Right hindlimb (tissue), 1 donor: ENCODE results near the gene PLXNB1.
"Not testable (repeated sequence)": the region's sequence is repeated elsewhere in the genome, so short reads cannot be mapped to it uniquely, and the experiment has no call there.

Source experiments
- DNase-seq: peaks from one replicate; pipeline ENCODE4 v3.0.0-alpha.2; 2018

Gene PLXNB1, protein sequence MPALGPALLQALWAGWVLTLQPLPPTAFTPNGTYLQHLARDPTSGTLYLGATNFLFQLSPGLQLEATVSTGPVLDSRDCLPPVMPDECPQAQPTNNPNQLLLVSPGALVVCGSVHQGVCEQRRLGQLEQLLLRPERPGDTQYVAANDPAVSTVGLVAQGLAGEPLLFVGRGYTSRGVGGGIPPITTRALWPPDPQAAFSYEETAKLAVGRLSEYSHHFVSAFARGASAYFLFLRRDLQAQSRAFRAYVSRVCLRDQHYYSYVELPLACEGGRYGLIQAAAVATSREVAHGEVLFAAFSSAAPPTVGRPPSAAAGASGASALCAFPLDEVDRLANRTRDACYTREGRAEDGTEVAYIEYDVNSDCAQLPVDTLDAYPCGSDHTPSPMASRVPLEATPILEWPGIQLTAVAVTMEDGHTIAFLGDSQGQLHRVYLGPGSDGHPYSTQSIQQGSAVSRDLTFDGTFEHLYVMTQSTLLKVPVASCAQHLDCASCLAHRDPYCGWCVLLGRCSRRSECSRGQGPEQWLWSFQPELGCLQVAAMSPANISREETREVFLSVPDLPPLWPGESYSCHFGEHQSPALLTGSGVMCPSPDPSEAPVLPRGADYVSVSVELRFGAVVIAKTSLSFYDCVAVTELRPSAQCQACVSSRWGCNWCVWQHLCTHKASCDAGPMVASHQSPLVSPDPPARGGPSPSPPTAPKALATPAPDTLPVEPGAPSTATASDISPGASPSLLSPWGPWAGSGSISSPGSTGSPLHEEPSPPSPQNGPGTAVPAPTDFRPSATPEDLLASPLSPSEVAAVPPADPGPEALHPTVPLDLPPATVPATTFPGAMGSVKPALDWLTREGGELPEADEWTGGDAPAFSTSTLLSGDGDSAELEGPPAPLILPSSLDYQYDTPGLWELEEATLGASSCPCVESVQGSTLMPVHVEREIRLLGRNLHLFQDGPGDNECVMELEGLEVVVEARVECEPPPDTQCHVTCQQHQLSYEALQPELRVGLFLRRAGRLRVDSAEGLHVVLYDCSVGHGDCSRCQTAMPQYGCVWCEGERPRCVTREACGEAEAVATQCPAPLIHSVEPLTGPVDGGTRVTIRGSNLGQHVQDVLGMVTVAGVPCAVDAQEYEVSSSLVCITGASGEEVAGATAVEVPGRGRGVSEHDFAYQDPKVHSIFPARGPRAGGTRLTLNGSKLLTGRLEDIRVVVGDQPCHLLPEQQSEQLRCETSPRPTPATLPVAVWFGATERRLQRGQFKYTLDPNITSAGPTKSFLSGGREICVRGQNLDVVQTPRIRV (N-terminal part only)

DNA sequence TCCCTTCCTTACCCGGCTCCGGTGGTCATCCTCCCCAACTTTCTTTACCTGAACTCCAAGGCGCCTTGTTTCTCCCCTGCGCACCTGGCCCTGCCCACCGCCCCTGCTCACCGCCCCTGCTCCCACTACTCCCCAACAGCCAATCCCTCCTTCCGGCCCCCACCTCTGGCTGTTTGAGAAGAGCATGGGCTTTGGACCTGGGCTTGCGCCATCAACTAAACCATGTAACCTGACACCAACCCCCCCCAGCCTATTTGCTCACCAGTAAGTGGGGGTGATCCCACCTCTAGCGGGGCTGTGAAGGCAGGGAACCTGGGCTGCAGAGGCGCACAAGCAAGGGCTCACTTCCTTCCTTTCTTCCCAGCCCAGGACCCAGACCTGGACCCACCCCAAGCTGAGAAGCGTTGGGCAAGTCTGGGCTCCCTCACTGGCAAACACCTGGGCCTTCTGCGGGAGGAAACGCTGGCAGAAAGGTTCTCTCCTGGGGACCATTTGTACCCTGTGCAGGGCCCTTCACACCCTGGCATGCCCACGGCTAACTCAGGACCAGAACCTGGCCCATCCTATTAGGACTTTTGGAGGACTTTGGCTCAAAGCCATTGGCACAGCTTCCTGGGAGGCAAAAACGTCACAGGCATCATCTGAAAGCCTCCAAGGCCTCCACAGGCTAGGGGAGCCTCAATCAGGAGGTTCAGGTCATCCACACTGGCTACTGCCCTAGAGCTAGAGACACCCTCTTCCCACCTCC is at the start of gene PLXNB1:
PLXNB1 (minus strand) TSS at position 127 of the 748 bp plus-strand sequence. CDS start 5,475 bp downstream, outside the sequence.
- peak; percentile 64 for DNase-seq

DNA sequence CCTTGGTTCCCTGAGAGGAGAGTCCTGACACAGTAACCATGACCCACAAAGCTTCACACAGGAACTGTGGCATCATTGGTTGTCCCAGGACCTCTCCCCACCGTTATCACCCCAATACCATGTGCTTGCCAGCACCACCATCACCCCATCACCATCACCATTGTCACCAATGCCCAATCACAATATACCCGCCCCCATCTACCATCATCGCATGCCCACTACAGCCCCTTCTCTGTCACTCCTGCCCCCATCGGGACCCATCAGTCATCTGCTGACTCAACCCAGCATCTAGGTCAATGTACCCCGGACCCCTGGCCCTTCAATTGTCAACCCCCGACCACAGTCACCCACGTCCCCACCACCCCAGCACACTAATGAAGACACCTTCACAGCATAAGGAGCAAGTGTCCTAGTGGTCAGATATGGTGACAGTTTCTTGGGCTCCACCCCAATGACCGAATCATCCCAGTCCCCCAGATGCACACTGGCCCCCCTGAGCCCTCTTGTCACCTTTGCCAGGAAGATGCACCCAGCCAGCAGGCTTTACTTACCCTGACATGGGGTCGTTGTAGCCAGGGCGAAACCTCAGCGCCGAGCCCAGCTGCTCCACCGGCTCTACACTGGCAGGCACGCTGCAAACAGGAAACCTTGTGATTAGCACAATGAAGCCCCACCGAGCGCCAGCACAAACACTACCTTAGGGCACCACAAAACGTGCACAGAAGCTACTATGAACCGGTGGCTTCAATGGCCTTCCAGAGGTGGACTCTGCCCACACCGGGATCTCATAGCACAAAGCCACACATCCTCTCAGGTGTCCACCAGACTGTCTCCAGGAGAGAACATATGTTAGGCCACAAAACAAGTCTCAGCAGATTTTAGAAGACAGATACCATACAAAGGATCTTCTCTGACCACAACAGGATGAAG is 49.0 kb upstream of the PLXNB1 start:
- DNase-seq: no peak

DNA sequence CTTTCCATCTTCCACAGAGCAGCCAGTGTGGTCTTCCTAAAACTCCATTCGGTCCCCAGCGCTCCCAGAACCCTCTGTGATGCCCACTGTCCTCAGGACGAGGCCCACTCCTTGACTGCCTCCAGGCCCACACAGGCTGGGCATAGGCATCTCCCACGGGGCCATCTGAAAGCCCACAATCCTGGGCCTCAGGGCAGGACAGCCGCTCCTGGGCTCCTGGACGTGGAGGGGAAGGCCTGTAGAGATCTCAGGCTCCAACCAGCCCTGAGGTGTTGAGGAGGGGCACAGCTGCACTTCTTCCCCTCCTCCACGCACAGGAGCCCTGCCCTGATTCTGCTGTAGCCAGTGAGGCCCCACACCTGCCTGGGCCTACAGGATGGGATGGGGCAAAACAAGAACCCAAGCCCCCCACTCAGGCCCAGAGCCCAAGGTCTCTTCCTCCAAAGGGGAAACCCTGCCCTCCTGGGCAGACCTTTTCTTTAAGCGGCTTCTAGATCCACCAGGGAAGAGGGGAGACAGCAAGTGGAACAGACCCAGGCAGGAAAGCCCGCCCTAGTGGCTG is 48.2 kb upstream of the PLXNB1 start:
- no peak for DNase-seq

DNA sequence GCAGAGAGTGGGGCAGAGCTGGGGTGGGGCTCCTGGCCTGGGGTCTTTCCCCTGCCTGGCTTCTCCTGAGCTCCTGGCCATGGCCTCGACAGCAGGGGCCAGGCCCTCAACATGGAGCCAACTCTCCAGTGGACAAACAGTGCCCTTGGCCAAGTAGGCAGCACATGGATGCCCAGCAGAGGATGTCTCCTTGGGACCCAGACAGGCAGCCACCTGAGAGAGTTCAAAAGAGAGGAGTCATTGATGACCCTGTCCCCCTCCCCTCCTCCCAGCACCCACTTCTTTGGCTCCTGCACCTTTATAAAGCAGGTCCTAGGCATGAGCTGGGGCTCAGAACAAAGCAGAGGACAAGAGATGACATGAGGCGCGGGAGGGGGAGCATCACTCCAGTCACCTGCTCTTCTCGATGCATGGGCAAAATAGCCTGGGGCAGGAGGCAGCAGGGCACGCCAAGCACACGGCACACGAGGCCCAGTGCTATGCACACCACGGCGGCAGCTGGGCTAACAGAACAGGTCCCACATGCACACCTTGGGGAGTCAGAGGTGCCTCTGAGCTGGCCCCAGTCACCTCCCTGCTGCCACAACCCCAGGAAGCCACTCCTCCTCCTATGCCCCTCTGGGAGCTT is 46.7 kb upstream of the PLXNB1 start:
- no peak for DNase-seq

DNA sequence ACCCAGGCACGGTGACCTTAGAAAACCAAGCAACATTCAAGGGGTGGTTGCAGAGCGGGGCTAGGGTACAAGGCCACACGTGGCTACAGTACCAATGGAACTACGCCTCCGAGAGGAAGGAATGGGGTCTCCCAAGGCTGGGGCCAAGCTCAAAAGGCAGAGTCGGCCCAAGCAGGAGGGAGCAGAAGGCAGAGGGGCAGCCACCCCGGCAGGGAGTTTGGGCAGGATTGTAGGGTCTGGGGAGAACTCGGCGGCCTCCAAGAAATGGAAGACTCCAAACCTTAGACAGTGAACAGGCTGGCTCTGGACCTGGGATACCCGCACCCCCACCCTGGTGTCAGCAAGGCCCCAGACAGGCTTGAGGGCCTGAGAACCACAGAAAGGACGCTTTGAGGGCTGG is 45.3 kb upstream of the PLXNB1 start:
- no peak for DNase-seq

DNA sequence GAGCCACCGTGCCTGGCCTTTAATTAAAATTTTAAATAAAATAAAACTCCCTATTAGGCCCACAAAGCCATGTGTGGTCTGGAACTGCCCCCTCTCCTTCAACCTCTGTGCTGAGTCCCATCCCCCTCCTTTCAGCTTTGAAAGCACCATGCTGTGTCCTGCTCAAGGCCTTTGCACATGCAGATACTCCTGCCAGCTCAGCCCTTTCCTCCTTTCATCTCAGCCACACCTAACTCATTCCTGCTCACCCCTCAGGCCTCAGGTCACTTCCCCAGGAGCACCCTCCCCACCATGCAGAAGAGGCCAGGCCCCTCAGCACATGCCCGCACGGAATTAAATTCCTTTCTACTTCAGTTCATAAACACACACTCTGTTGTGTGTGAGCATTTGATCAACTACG is 44.7 kb upstream of the PLXNB1 start:
- DNase-seq: no peak

DNA sequence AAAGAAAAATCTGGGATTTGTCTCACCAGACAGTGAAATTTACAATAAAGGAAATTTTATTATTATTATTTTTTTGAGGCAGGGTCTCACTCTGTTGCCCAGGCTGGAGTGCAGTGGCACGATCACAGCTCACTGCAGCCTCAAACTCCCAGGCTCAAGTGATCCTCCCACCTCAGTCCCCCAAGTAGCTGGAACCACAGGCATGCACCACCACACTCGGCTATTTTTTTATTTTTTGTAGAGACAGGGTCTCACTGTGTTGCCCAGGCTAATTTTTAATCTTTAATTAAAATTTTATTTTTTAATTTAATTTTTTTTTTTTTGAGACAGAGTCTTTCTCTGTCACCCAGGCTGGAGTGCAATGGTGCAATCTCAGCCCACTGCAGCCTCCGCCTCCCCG is 44.1 kb upstream of the PLXNB1 start:
- not testable (repeated sequence) for DNase-seq

DNA sequence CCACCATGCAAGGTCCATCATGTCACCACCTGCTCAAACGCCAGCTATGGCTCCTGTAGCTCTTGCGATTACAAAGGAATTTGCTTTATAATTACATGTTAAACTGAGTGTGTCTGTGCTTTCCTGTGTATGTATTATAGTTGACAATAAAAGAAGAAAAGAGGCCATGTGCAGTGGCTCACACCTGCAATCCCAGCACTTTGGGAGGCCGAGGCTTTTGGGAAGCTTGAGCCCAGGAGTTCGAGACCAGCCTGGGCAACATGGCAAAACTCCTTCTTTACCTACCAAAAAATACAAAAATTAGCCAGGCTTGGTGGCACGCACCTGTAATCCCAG is 43.7 kb upstream of the PLXNB1 start:
- DNase-seq: no peak

DNA sequence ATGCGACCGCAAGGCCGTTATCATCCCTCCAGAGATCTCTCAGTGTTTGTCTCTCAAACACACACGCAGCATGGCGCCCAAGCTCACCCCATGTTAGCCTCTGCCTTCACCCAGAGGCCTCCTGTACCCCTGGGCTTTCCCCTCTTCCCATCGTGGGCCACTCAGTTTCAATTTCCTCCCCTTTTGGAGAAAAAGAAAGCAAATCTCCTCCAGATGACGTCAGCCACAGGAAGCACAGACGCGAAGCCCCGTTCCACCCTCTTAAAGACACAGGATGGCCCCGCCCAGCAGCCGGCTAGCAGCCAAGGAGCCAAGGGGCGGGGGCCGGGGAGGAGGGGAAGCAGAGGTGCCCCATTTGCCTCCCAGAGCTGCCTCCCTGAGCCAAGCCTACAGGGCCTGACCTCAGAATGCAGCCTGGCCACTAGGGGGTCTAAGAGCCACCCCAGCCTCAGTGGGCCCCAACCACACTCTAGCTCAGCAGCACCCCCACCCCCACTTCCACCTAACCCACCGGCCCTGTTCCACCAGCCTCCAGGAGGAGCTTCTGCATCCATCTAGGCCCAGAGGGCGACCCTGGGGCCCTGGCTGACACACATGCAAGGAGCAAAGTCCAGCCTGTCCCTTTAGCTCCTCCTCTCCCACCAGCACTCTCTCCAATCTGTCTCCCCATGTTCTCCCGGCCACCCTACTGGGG is 43.2 kb upstream of the PLXNB1 start:
- peak; percentile 93 for DNase-seq

DNA sequence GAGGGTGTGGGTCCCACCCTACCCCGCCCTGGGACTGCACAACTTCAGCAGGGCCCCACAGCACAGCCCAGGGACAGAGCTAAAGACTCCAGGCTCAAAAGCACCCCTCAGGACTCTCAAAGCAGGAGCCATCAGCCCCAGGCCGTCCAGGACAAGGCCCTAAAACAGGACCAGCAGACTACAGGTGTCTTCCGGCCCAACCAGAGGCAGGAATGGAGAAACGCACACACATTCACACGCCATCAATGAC is 42.7 kb upstream of the PLXNB1 start:
- no peak for DNase-seq

DNA sequence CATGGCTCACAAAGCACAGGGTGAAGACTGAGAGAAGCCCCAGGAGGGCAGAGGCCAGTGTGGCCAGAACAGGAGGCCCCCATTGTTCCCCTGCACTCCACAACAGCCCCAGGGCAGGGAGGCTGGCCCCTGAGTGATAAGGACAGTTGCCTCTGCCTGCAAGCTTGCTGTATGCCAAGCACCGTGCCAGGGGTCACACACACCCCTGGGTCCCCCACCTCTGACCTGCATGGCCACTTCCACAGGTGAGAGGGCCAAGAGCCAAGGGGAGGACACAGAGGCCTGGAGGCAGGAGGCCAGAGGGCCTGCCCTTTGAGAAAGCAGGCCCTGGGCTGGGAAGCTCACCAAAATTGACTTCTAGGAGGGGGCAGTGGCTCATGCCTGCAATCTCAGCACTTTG is 40.4 kb upstream of the PLXNB1 start:
- no peak for DNase-seq

DNA sequence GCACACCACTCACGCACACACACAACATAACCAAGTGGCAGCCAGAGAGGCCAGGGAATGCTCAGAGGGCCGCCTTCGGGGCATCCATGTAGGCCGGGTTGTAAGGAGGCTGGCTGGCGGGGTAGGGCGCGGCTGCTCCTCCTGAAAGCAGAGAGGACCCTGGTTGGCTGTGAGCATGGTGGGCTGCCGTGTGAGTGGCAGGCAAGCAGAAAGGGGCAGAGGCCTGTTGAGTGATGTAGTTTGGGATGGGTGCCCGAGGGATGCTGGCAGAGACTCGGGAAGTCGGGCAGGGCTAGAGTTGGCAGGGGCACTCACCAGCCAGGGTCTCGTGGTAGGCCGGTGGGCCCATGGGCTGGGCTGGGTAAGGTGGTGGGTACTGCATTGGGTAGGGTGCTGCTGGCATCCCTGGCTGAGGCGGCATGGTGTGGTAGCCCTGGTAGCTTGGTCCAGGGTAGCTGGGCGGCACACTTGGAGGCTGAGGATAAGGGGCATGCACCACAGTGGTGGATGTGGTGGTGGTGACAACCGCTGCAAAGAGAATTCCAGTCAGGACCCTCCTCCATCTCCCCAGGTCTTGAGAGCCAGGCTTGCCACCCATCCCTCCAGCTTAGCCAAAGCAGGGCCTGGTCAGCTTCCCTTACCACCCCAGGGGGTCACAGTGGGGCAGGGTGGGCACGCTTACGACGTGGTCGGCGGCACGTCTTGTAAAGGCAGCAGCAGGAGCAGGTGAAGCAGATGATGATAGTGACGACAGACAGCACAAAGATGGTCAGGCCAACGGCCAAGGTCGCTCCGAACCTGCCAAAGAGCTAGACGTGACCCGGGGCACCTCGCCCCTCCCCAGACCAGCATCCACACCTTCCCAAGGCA is 39.4 kb upstream of the PLXNB1 start:
- no peak for DNase-seq

DNA sequence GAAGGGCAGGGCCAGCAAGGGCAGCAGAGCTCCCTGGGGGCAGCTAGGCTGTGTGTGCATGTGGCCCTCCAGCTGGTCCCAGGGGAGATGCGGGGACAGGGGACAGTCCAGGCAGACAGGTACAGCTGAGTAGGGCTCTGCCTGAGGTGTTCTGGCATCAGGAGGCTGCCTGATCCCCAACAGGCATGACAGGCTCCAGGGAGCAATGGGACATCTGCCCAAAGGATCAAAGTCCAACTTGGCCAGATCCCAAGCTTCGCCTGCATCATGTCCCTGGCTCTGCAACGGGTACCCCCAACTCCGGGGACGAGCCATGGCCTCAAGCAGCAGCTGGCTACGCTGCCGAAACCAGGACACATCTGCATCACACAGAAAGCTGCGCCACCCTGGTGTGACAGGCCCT is 38.4 kb upstream of the PLXNB1 start:
- DNase-seq: no peak

DNA sequence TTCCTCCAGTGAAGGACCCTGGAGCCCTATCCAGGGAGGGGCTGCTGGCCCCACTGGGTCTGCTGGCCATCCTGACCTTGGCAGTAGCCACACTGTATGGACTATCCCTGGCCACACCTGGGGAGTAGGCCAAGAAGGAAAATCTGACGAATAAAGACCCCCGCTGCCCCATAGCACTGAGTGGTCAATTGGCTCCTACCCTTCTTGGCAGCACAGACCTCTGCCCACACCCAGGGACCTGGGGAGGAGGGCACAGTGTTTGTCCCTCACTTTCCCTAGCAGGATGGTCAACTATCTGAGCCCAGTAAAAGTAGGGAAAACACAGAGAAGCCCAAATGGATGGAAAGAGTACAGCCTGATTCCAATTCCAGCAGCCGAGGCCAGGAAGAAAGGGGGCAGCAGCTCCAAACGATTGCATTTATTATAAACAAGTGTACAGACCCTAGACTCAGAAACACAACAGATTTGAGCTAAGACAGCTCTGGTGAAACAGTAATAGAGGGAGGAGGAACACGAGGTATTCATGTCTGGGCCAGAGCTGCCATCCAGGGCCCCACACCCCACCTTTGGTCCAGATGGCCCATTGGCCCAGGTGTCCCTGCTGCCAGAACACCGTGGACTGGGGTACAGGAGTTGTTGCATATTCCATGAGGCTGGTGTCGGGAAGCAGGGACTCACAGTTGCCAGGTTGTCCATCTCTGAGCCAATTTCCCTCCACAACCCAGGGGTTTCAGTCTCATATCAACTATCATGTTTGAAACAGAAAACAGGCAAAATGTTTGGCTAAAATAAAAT is 37.8 kb upstream of the PLXNB1 start:
- DNase-seq: no peak

DNA sequence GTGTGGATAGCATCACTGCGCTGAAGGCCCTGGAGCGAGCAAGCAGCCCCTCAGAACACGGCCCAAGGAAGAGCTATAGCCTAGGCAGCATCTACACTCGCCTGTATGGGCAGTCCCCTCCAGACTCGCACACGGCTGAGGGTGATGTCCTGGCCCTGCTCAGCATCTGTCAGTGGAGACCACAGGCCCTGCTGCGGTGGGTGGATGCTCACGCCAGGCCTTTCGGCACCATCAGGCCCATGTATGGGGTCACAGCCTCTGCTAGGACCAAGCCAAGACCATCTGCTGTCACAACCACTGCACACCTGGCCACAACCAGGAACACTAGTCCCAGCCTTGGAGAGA is 37.2 kb upstream of the PLXNB1 start:
- DNase-seq: no peak

DNA sequence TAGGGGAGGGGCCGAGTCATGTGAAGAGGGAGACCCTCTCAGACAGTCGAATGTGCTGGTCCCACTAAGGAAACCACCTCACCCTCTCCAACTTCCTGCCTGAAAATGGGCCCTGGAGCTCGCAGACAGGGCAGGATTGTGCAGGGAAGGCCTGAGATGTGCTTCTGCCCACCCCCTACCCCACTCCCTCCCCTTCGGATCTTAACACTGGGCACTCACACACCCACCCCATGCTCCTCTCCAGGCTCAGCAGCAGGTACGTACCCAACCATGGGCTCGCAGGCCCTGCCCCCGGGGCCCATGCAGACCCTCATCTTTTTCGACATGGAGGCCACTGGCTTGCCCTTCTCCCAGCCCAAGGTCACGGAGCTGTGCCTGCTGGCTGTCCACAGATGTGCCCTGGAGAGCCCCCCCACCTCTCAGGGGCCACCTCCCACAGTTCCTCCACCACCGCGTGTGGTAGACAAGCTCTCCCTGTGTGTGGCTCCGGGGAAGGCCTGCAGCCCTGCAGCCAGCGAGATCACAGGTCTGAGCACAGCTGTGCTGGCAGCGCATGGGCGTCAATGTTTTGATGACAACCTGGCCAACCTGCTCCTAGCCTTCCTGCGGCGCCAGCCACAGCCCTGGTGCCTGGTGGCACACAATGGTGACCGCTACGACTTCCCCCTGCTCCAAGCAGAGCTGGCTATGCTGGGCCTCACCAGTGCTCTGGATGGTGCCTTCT is 36.7 kb upstream of the PLXNB1 start:
- no peak for DNase-seq

DNA sequence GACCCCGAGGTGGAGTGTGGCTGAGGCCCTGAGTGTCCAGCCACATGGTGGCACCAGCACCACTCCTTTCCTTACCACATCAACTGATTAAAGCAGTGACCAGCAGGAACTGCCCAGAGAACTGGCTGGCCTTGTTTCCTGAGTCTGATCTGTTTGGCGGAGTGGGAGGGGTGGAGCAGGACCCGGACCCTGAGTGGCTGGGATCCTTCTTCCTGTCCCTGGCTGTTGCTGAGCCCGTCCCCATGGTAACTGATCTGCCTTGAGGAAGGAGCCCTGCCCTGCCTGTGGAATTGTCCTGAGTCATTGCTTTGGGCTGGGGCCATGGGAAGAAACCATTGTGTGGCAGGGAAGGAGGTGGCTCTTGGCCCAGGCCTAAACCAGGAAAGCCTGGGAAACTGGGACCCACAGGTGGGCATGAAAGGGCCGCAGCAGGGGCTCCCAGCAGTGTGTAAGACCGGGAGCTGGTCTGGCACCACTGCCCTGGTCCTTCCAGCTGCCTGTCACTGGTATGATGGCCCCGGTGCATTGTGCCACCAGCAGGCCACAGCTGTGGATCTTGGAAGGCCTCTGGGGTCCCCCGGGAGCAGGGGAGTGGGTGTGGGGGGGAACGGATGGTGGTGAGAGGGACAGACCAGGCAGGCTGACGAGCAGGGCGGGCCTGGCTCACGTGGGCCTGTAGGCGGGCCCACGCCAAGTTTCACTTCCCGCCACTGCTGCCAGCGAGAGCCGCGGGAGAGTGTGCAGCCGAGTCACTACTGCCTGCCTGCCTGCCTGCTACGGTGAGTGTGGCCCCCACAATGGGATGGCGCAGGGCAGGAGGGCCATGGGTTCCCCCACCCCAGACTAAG is 35.9 kb upstream of the PLXNB1 start:
- peak; percentile 98 for DNase-seq
